C4-2B (cell line): ENCODE data around the gene PMM1.
A peak's percentile ranks its signal among the peaks of the same experiment; 100 is the strongest.
"Not testable (repeated sequence)": the region's sequence is repeated elsewhere in the genome, so short reads cannot be mapped to it uniquely, and the experiment has no call there.

Experiments used
- H3K27ac ChIP-seq: fragments of 450-650 bp; 2 replicates; pipeline ENCODE4 v1.5.1; 2017
- ZFX ChIP-seq: fragments of 450-650 bp; IDR thresholded peaks from 2 replicates; pipeline ENCODE4 v1.6.1; 2017
- TF ChIP-seq, protein P1 (sequence below): fragments of 450-650 bp; conservative IDR thresholded peaks from 2 replicates; pipeline ENCODE4 v1.5.1; 2017; ENCODE audit warnings: mild to moderate bottlenecking

PMM1 gene

DNA sequence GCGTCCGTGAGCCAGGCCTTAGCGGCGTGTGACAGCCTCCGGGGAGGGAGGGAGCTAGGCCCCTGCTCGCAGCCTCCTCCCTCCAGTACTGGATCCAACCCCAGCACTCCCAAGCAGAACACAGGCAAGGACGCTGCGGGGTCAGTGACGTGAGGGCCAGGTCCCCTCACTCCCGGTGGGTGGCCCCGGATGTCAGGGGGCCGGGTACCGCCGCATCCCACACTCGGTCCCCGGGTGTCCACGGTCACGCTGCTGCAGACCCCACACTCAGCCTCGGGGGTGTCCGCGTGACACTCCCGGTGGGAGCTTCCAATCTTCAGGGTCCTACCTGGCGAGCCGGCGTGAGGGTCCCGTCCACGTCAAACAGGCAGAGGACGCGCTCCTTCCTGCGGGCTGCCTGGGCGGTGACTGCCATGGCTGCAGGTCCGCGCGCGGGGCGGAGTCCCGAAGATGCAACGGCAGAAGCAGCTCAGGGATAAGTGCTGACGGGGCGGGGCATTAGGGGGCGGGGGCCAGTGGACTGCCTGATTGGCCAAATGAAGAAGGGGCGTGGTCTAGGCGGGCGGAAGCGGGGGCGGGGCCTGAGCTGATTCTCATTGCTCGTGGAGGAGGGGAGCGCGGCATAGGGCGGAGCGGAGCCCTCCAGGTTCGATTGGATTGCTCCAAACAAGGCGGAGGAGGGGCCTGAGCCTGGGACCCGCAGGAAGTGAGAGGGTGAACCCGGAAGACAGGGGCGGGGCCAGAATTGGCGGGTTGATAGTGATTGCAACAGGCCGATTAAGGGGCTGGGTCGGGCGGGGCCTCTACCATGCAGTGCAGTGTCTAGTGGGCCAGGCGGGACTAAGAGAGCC is at the start of gene PMM1:
PMM1 (minus strand) TSS at position 450 of the 851 bp plus-strand sequence; CDS start at position 415, 35 bp downstream.
- TF ChIP-seq, protein P1, sequence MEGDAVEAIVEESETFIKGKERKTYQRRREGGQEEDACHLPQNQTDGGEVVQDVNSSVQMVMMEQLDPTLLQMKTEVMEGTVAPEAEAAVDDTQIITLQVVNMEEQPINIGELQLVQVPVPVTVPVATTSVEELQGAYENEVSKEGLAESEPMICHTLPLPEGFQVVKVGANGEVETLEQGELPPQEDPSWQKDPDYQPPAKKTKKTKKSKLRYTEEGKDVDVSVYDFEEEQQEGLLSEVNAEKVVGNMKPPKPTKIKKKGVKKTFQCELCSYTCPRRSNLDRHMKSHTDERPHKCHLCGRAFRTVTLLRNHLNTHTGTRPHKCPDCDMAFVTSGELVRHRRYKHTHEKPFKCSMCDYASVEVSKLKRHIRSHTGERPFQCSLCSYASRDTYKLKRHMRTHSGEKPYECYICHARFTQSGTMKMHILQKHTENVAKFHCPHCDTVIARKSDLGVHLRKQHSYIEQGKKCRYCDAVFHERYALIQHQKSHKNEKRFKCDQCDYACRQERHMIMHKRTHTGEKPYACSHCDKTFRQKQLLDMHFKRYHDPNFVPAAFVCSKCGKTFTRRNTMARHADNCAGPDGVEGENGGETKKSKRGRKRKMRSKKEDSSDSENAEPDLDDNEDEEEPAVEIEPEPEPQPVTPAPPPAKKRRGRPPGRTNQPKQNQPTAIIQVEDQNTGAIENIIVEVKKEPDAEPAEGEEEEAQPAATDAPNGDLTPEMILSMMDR = no peak
- peak; percentile 49; the same call in 1 of the 2 replicates for TF ChIP-seq ZFX
- H3K27ac ChIP-seq = peak within 1 kb of the TSS; percentile 77

DNA sequence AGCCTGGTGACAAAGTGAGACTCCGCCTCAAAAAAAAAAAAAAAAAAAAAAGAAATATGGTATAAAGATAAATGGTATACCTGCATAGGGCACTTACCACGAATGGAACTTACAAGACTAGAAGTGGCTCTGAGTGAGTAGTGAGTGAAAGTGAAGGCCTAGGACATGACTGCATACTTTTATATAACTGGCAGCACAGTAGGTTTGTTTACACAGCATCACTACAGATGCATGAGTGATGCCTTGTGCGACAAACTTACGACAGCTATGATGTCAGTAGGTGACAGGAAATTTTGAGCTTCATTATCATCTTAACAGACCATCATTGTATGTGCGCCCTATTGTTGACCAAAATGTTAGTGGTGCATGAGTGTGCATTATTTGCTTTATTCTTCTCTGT is 49.1 kb upstream of the PMM1 start:
- TF ChIP-seq ZFX = no peak
- TF ChIP-seq, protein P1 = no peak

DNA sequence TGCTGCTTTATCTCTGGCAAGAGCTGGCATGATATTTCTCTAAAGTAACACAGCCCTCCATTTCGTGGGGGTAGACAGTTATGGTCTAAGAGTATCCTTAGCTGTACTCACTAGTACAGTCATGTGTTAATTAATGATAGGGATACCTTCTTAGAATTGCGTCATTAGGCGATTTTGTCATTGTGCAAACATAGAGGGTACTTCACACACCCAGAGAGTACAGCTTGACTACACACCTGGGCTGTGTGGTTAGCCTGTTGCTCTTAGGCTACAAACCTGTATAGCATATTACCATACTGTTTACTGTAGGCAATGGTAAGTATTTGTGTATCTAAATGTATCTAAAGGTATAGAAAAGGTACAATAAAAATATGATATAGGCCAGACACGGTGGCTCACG is 48.5 kb upstream of the PMM1 start:
- H3K27ac ChIP-seq = no peak overlapping the region
- TF ChIP-seq, protein P1 = no peak
- no peak for TF ChIP-seq ZFX

More for the DNA sequence above, 49.1 kb upstream of the PMM1 start:
- H3K27ac ChIP-seq = no peak overlapping the region

DNA sequence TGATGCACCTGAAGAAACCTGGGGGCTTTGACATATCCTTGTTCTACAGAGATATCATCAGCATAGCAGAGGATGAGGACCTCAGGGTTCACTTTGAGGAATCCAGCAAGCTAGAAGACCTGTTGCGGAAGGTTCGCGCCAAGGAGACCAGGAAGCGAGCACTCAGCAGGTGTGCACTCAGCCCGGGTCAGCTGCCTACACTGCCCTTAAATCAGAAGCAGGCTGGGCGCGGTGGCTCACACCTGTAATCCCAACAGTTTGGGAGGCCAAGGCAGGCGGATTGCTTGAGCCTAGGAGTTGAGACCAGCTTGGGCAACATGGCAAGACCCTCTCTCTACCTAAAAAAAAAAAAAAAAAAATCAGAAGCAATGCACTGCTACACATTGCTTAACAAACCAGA is 48.0 kb upstream of the PMM1 start:
- not testable (repeated sequence) for H3K27ac ChIP-seq

DNA sequence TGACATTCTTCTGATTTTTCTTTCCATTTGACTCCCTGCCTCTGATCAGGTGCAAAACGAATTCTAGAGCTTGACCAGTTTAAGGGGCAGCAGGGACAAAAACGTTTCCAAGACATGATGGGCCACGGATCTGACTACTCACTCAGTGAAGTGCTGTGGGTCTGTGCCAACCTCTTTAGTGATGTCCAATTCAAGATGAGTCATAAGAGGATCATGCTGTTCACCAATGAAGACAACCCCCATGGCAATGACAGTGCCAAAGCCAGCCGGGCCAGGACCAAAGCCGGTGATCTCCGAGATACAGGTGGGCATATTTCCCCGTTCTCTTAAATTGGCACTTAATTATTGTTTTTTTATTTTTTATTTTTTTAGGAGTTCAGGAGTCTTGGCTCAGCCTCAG is 46.8 kb upstream of the PMM1 start:
- no peak overlapping the region for H3K27ac ChIP-seq
- no peak for TF ChIP-seq ZFX
- TF ChIP-seq, protein P1 = no peak

DNA sequence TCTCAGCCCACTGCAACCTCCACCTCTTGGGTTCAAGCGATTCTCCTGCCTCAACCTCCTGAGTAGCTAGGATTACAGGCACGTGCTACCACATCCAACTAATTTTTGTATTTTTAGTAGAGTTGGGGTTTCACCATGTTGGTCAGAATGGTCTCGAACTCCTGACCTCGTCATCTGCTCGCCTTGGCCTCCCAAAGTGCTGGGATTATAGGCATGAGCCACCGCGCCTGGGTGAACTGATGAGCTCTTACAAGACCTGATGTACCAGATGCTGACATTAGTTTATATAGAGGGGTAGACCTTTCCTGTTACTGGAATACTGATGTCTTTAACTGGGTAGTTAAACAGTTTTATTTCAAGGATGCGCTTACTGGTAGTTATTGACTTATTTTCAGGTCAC is 45.0 kb upstream of the PMM1 start:
- H3K27ac ChIP-seq = not testable (repeated sequence)

DNA sequence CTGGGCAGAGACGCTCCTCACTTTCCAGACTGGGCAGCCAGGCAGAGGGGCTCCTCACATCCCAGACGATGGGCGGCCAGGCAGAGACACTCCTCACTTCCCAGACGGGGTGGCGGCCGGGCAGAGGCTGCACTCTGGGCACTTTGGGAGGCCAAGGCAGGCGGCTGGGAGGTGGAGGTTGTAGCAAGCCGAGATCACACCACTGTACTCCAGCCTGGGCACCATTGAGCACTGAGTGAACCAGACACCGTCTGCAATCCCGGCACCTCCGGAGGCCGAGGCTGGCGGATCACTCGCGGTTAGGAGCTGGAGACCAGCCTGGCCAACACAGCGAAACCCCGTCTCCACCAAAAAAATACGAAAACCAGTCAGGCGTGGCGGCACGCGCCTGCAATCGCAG is 42.0 kb upstream of the PMM1 start:
- not testable (repeated sequence) for H3K27ac ChIP-seq

DNA sequence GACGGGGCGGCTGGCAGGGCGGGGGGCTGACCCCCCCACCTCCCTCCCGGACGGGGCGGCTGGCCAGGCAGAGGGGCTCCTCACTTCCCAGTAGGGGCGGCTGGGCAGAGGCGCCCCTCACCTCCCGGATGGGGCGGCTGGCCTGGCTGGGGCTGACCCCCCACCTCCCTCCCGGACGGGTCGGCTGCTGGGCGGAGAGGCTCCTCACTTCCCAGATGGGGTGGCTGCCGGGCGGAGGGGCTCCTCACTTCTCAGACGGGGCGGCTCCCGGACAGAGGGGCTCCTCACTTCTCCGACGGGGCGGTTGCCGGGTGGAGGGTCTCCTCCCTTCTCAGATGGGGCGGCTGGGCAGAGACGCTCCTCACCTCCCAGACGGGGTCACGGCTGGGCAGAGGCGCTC is 41.5 kb upstream of the PMM1 start:
- H3K27ac ChIP-seq = not testable (repeated sequence)

DNA sequence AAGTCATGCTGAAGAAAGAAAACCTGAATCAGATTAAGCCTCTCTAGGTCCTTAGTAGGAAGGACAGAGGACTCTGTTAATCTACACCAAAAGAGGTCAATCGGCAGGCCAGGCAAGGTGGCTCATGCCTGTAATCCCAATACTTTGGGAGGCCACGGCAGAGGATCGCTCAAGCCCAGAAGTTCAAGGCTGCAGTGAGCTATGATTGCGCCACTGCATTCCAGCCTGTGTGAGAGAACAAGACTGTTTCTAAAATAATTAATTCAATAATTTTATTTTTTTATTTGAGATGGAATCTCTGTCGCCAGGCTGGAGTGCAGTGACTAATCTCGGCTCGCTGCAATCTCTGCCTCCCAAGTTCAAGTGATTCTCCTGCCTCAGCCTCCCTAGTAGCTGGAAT is 35.9 kb upstream of the PMM1 start:
- TF ChIP-seq, protein P1 = no peak
- TF ChIP-seq ZFX = no peak
- H3K27ac ChIP-seq = no peak overlapping the region

DNA sequence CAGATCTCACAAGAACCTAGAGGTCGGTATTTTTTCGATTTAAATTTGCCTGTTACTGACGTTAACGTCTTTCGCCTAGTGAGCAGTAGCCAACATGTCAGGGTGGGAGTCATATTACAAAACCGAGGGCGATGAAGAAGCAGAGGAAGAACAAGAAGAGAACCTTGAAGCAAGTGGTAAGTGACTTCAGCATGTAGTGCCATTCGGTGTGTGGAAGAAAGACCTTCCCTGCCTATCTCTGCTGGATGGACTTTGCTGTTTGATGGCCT is 32.2 kb upstream of the PMM1 start:
- peak overlapping the region; percentile 97 for H3K27ac ChIP-seq
- TF ChIP-seq, protein P1 = no peak
- TF ChIP-seq ZFX = no peak
